Immature natural killer cell (primary cell): Measurements from ENCODE around the gene CLK2. TPM values are rescaled to one million over a fixed set of nuclear protein-coding genes. Genes with fewer than 3 reads are reported as not detected.

Experiments
- DNase-seq, 3 donors: peaks; one replicate each; pipeline ENCODE4 v3.0.0; 2022; ENCODE audit warnings: mixed read lengths in 1 of 3
- H3K27ac Mint-ChIP-seq, 6 donors: one replicate each; pipeline ENCODE4 v1.8.0; 2020; ENCODE audit warnings: mixed read lengths in 6 of 6, mild to moderate bottlenecking in 5 of 6, inconsistent platforms in 4 of 6, moderate library complexity in 3 of 6
- H3K27me3 Mint-ChIP-seq, 3 donors: one replicate each; pipeline ENCODE4 v1.8.0; 2020 to 2021; ENCODE audit warnings: low read depth in 3 of 3, mild to moderate bottlenecking in 3 of 3, mixed read lengths in 3 of 3, moderate library complexity in 3 of 3, inconsistent platforms in 1 of 3
- H3K36me3 Mint-ChIP-seq, 3 donors: one replicate each; pipeline ENCODE4 v1.8.0; 2020; ENCODE audit warnings: mixed read lengths in 3 of 3, inconsistent platforms in 2 of 3, mild to moderate bottlenecking in 2 of 3
- H3K4me1 Mint-ChIP-seq, 2 donors: one replicate each; pipeline ENCODE4 v1.8.0; 2020; ENCODE audit warnings: inconsistent platforms in 2 of 2, mild to moderate bottlenecking in 2 of 2, mixed read lengths in 2 of 2, moderate library complexity in 1 of 2
- H3K4me3 Mint-ChIP-seq, 5 donors: one replicate each; pipeline ENCODE4 v1.8.0; 2020; ENCODE audit warnings: mild to moderate bottlenecking in 5 of 5, mixed read lengths in 5 of 5, inconsistent platforms in 3 of 5, moderate library complexity in 3 of 5
- H3K9me3 Mint-ChIP-seq, 6 donors: one replicate each; pipeline ENCODE4 v1.8.0; 2020; ENCODE audit warnings: mild to moderate bottlenecking in 6 of 6, mixed read lengths in 6 of 6, inconsistent platforms in 4 of 6, moderate library complexity in 3 of 6
- polyA plus RNA-seq, 3 donors: library from polyadenylated mRNA; unstranded; fragments of 300-500 nt; fragmentation: Illumina TruSeq; gene quantifications; one replicate each; pipeline ENCODE4 v1.2.3, GENCODE V29; 2021

The CLK2 gene
- polyA plus RNA-seq = 10 to 100 TPM in 1 of 3 donors, 1 to 10 TPM in 2; 5.8 to 15.6 (median 6.2) TPM

GRCh38 chr1:155273343-155274245, at the start of gene CLK2:
Gene CLK2 (minus strand): TSS chr1:155273504. CDS start chr1:155270977, 2,527 bp downstream.
- Mint-ChIP-seq H3K27me3 (peaks cover 2 to 7% (median 4%) of the 10 kb centered on the region in 3 donors), H3K4me3 (peak within 1 kb of the TSS; percentile 86 to 97 (median 91)), H3K27ac (peak within 1 kb of the TSS; percentile 89 to 99 (median 92)), H3K4me1 (peaks cover 43 to 59% of the 10 kb centered on the region in 2 donors), H3K36me3 (peaks cover 4 to 13% (median 11%) of the 10 kb centered on the region in 3 donors), H3K9me3 (no peaks in the 10 kb centered on the region)
- DNase-seq = peak; percentile 90 to 92 (median 91)

- no peak for DNase-seq
- Mint-ChIP-seq H3K27me3 (peaks cover 0 to 9% (median 5%) of the 10 kb centered on the region in 3 donors), H3K36me3 (peaks cover 0 to 8% (median 0%) of the 10 kb centered on the region in 3 donors), H3K9me3 (no peaks in the 10 kb centered on the region), H3K27ac (peak overlapping the region in 1 of 6 donors; percentile 23), H3K4me3 (peak overlapping the region; percentile 73 to 87 (median 74)), H3K4me1 (peaks cover 24 to 30% of the 10 kb centered on the region in 2 donors)
Measured at GRCh38 chr1:155322571-155322952, 49.3 kb upstream of the CLK2 start.

- H3K4me1 Mint-ChIP-seq = peaks cover 24 to 30% of the 10 kb centered on the region in 2 donors
- H3K27ac Mint-ChIP-seq = peak overlapping the region in 1 of 6 donors; percentile 23
- H3K27me3 Mint-ChIP-seq = peaks cover 0 to 9% (median 5%) of the 10 kb centered on the region in 3 donors
- DNase-seq = no peak
- H3K4me3 Mint-ChIP-seq = peak overlapping the region; percentile 73 to 87 (median 74)
- no peaks in the 10 kb centered on the region for H3K9me3 Mint-ChIP-seq
- peaks cover 0 to 8% (median 0%) of the 10 kb centered on the region in 3 donors for H3K36me3 Mint-ChIP-seq
Measured at GRCh38 chr1:155321639-155322503, 48.6 kb upstream of the CLK2 start.

- H3K4me1 Mint-ChIP-seq = peaks cover 18 to 28% of the 10 kb centered on the region in 2 donors
- H3K27ac Mint-ChIP-seq = peak within 1 kb of the TSS in 3 of 6 donors; percentile 36 to 60 (median 41)
- no peaks in the 10 kb centered on the region for H3K9me3 Mint-ChIP-seq
- peak within 1 kb of the TSS; percentile 68 to 78 (median 74) for H3K4me3 Mint-ChIP-seq
- peaks cover 0 to 8% (median 4%) of the 10 kb centered on the region in 3 donors for H3K27me3 Mint-ChIP-seq
- DNase-seq = peak; percentile 56 to 62 (median 60)
- H3K36me3 Mint-ChIP-seq = peaks cover 0 to 8% (median 0%) of the 10 kb centered on the region in 3 donors
Measured at GRCh38 chr1:155320661-155321617, 47.6 kb upstream of the CLK2 start, which contains the start of gene RUSC1. Gene RUSC1 (plus strand): TSS chr1:155320894. CDS start chr1:155321774, 880 bp downstream.

- DNase-seq = no peak
- Mint-ChIP-seq H3K4me1 (peaks cover 13 to 26% of the 10 kb centered on the region in 2 donors), H3K36me3 (peaks cover 0 to 8% (median 0%) of the 10 kb centered on the region in 3 donors), H3K27me3 (peaks cover 0 to 3% (median 3%) of the 10 kb centered on the region in 3 donors), H3K27ac (peak overlapping the region in 3 of 6 donors; percentile 9 to 41 (median 36)), H3K9me3 (no peaks in the 10 kb centered on the region), H3K4me3 (peak overlapping the region; percentile 68 to 78 (median 74))
Measured at GRCh38 chr1:155320252-155320651, 46.9 kb upstream of the CLK2 start.

- no peak for DNase-seq
- H3K36me3 Mint-ChIP-seq = peaks cover 0 to 8% (median 0%) of the 10 kb centered on the region in 3 donors
- H3K9me3 Mint-ChIP-seq = no peaks in the 10 kb centered on the region
- no peak overlapping the region for H3K27ac Mint-ChIP-seq
- H3K27me3 Mint-ChIP-seq = peaks cover 0 to 3% (median 3%) of the 10 kb centered on the region in 3 donors
- peak overlapping the region in 1 of 5 donors; percentile 73 for H3K4me3 Mint-ChIP-seq
- H3K4me1 Mint-ChIP-seq = peaks cover 13 to 23% of the 10 kb centered on the region in 2 donors
Measured at GRCh38 chr1:155319536-155319935, 46.2 kb upstream of the CLK2 start.

GRCh38 chr1:155318082-155318481, 44.8 kb upstream of the CLK2 start:
- DNase-seq = no peak
- H3K36me3 Mint-ChIP-seq = peaks cover 0 to 8% (median 4%) of the 10 kb centered on the region in 3 donors
- H3K27me3 Mint-ChIP-seq = peaks cover 0 to 5% (median 0%) of the 10 kb centered on the region in 3 donors
- H3K4me1 Mint-ChIP-seq = peaks cover 13 to 23% of the 10 kb centered on the region in 2 donors
- no peak overlapping the region for H3K4me3 Mint-ChIP-seq
- H3K27ac Mint-ChIP-seq = peak overlapping the region in 1 of 6 donors; percentile 42
- no peaks in the 10 kb centered on the region for H3K9me3 Mint-ChIP-seq

GRCh38 chr1:155316922-155317321, 43.6 kb upstream of the CLK2 start:
- H3K36me3 Mint-ChIP-seq = peaks cover 0 to 8% (median 5%) of the 10 kb centered on the region in 3 donors
- DNase-seq = no peak
- no peaks in the 10 kb centered on the region for H3K9me3 Mint-ChIP-seq
- no peak overlapping the region for H3K27ac Mint-ChIP-seq
- H3K27me3 Mint-ChIP-seq = peaks cover 0 to 5% (median 3%) of the 10 kb centered on the region in 3 donors
- H3K4me1 Mint-ChIP-seq = peaks cover 13 to 18% of the 10 kb centered on the region in 2 donors
- H3K4me3 Mint-ChIP-seq = no peak overlapping the region

GRCh38 chr1:155313261-155313660, 40.0 kb upstream of the CLK2 start:
- H3K4me3 Mint-ChIP-seq = no peak overlapping the region
- DNase-seq = no peak

GRCh38 chr1:155309423-155310021, 36.2 kb upstream of the CLK2 start:
- Mint-ChIP-seq H3K36me3 (peaks cover 0 to 5% (median 0%) of the 10 kb centered on the region in 3 donors), H3K27me3 (peaks cover 3 to 10% (median 5%) of the 10 kb centered on the region in 3 donors), H3K27ac (peak overlapping the region; percentile 96 to 100 (median 98)), H3K4me3 (peak overlapping the region; percentile 96 to 98 (median 97)), H3K4me1 (peaks cover 32 to 35% of the 10 kb centered on the region in 2 donors), H3K9me3 (no peaks in the 10 kb centered on the region)
- DNase-seq = no peak

More at GRCh38 chr1:155313261-155313660, 40.0 kb upstream of the CLK2 start:
- H3K4me1 Mint-ChIP-seq = peaks cover 27 to 33% of the 10 kb centered on the region in 2 donors
- peak overlapping the region in 1 of 6 donors; percentile 56 for H3K27ac Mint-ChIP-seq
- H3K36me3 Mint-ChIP-seq = peaks cover 0 to 5% (median 0%) of the 10 kb centered on the region in 3 donors
- peaks cover 2 to 8% (median 3%) of the 10 kb centered on the region in 3 donors for H3K27me3 Mint-ChIP-seq
- no peaks in the 10 kb centered on the region for H3K9me3 Mint-ChIP-seq

- Mint-ChIP-seq H3K27me3 (peaks cover 5 to 12% (median 6%) of the 10 kb centered on the region in 3 donors), H3K36me3 (peaks cover 0 to 5% (median 0%) of the 10 kb centered on the region in 3 donors), H3K4me3 (peak within 1 kb of the TSS; percentile 96 to 98 (median 97)), H3K9me3 (peaks cover 0 to 1% (median 0%) of the 10 kb centered on the region in 6 donors), H3K4me1 (peaks cover 32 to 35% of the 10 kb centered on the region in 2 donors), H3K27ac (peak within 1 kb of the TSS; percentile 96 to 100 (median 98))
- DNase-seq = peak; percentile 96 to 97 (median 96)
Measured at GRCh38 chr1:155308493-155309422, 35.5 kb upstream of the CLK2 start, which contains the start of gene FDPS. Gene FDPS (plus strand): TSS chr1:155308866. CDS start chr1:155309790, 924 bp downstream.
